A549 treated with GW870086 at 1 μM for 4 hours (cell line): ENCODE measurements around the gene FAF2. TPM values are rescaled to one million over a fixed set of nuclear protein-coding genes. Genes with fewer than 3 reads are reported as not detected.

ENCODE experiments used
- total RNA-seq: library from RNA; stranded (reverse); fragments of 200-300 nt; extraction: Qiagen RNA extraction; gene quantifications from 5 replicates; pipeline ENCODE4 v1.2.3, GENCODE V29; 2022; ENCODE audit warnings: low read depth

Gene FAF2, protein sequence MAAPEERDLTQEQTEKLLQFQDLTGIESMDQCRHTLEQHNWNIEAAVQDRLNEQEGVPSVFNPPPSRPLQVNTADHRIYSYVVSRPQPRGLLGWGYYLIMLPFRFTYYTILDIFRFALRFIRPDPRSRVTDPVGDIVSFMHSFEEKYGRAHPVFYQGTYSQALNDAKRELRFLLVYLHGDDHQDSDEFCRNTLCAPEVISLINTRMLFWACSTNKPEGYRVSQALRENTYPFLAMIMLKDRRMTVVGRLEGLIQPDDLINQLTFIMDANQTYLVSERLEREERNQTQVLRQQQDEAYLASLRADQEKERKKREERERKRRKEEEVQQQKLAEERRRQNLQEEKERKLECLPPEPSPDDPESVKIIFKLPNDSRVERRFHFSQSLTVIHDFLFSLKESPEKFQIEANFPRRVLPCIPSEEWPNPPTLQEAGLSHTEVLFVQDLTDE
- total RNA-seq: 45.9 to 49.2 TPM (median 47.7 TPM) in 5 replicates

DNA sequence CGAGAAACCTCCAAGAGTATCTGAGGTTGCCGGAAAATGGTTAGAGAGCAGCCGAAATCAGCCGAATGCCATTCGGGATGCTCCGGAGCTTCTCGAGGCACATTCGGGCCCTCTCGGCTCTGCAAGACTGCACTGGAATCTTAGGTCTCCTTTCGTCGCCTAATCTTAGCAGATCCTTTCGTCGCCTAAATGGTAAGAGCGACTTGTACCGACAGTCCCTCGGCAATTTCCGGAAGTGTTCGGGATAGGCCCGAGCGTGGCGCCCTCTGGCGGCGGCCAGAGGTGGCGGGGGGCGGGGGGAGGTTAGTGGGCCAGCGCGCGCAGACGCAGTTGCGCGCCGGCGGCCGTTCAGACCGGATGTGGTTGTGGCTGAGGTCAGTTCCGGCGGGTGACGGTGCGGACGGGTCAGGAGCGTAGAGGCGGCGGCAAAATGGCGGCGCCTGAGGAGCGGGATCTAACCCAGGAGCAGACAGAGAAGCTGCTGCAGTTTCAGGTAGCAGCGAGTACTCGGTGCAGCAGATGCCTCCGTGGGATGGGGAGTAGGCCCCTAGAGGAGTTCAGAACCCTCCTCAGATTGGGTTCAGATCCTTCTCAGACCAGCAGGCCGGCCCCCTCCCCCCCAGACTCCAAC is at the start of gene FAF2:
FAF2 (plus strand) TSS at position 408 of the 631 bp plus-strand sequence; CDS start at position 431, 23 bp downstream.

DNA sequence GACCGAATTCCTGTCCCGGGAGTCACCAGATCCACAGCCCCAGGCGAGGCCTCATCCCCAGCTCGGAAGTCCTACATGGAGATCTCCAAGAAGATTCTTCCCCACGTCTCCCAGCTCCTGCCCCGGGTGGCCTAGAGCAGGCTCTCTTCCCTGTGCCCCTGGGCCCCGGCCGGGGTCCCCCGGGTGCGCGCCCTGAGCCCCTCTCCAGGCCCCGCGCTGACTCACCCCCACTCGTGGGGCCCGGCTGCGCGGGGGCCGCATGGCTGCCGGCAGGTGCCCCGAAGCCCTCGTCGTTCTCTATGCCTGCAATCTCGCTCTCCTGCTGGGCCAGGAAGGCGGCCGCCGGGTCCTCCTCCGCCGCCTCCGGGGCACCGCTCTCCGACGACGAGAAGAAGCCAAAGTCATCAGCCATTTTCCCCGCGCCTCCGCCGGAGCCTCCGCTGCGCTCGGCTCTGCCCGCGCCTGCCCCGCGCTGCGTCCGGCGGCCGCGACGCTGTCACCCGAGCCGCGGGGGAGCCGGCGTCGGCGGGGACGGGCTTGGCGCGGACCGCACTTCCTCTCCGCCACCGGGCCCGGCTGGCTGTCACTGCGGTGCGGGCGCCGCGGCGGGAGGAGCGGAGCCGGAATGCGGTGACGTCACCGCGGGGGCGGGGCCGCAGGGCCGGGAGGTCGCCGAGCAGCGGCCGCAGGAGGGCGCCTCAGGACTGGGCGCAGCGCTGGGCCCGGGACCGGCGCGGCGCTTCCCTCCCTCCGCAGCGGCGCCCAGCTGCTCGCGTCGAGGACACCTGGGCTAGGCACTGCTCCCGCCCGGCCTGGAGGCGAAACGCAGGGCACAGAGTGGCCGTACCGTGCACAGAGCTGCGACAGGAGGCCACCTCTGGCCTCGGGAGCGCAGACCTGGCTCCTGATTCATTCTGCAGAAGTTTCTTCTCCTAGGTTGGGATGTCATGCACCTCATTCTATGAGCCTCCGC is 31.9 kb upstream of the FAF2 start, which contains the start of gene CLTB:
CLTB (minus strand) TSS at position 588 of the 973 bp plus-strand sequence; CDS start at position 412, 176 bp downstream.

DNA sequence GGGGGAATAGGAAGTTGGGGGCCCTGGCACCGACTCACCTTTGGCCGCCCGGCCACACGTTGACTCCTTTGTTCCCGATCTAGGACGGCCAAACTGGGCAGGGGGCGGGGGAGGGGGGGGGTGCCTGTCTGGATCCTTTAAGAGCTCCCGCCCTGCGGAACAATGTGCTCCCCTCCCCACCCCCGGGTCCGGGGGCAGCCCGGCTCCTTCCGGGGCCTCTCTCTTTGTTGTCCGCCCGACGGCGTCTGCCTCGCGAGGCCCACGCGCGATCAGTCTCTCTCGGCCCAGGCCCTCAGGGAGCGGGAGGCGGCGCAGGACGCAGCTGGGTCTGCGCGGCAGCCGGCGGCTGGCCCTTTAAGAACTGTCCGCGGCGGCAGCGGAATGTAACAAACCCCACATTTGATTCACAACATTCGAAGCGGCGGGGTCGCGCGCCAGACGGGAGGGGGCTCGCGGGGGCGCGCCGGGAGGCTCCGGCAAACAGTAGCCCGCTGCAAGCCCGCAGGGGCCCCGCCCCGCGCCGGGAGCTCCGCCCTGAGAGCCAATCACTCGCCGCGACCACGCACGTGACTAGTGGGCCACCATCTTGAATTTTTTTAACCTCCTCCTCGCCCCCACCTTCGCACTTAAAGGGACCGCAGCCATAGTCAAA is 88.8 kb downstream of the FAF2 start, which contains the start of gene RNF44:
RNF44 (minus strand) TSS at position 501 of the 652 bp plus-strand sequence. CDS start 4,930 bp downstream, outside the sequence.

DNA sequence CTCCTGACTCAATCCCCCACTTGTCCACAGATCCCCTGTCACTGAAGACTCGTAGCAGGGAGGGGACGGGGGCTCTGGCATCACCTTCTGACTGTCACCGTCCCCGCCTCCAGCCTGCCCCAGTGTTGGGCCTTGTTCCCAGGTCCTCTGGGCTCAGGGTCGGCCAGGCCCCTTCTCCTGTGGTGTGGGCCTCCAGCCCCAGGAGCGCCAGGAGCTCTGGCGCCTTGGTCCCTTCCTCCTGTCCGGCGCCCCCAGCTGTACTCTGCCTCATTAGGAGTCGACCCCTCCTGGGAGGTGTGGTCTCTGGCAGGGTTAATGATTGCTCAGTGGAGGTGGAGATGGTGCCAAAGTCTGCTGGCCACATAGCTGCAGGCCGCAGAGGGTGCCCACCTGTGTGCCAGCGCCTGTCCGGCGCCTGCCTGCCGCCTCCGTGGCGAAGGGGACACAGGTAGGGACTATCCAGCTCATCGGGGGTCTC is 100.8 kb downstream of the FAF2 start, which contains the start of gene CDHR2:
CDHR2 (plus strand) TSS at position 376 of the 478 bp plus-strand sequence. CDS start 16,011 bp downstream, outside the sequence.

Other genes with a start within 250 kb of the FAF2 start
- 9.9 to 15.0 TPM (median 12.6 TPM) in 5 replicates for gene SIMC1, start 210.0 kb upstream of the FAF2 start, total RNA-seq
- 64.0 to 83.7 TPM (median 79.6 TPM) in 5 replicates for gene KIAA1191, start 86.6 kb upstream of the FAF2 start, total RNA-seq
- gene ARL10, start 82.9 kb upstream of the FAF2 start, total RNA-seq: 0.28 to 1.4 TPM (median 0.73 TPM) in 5 replicates
- gene NOP16, start 59.8 kb upstream of the FAF2 start, total RNA-seq: 115 to 140 TPM (median 125 TPM) in 5 replicates
- gene HIGD2A, start 59.6 kb upstream of the FAF2 start, total RNA-seq: 248 to 281 TPM (median 257 TPM) in 5 replicates
- gene CLTB, start 31.8 kb upstream of the FAF2 start, total RNA-seq: 90.6 to 145 TPM (median 134 TPM) in 5 replicates
- gene RNF44, start 89.0 kb downstream of the FAF2 start, total RNA-seq: 24.3 to 36.3 TPM (median 34.6 TPM) in 5 replicates
- 0.06 to 0.33 TPM (median 0.14 TPM) in 4 of 5 replicates, not detected in the other for gene CDHR2, start 101.0 kb downstream of the FAF2 start, total RNA-seq
- gene GPRIN1, start 161.8 kb downstream of the FAF2 start, total RNA-seq: 6.9 to 9.5 TPM (median 8.6 TPM) in 5 replicates
- 0.74 to 1.3 TPM (median 0.96 TPM) in 5 replicates for gene SNCB, start 182.1 kb downstream of the FAF2 start, total RNA-seq
- gene EIF4E1B, start 182.3 kb downstream of the FAF2 start, total RNA-seq: not detected in 5 replicates
- gene TSPAN17, start 199.1 kb downstream of the FAF2 start, total RNA-seq: 54.6 to 69.3 TPM (median 65.3 TPM) in 5 replicates